A673 (cell line): ENCODE results near the gene PKNOX2. TPM values are rescaled to one million over a fixed set of nuclear protein-coding genes. Genes with fewer than 3 reads are reported as not detected.

Experiments used
- BruUV-seq: library from RNA; stranded (reverse); fragments of 400-500 nt; replicated peaks from 2 replicates; lab custom pipeline; 2021; lab: Mats Ljungman, UMichigan
- CTCF ChIA-PET: fragments of 300-600 bp; sonication (Branson Sonifier 250); formaldehyde crosslinking; loops from one replicate; lab custom pipeline; 2022; ENCODE audit warnings: antibody characterized with exemption; lab: Charles Lee
- POLR2A ChIA-PET: fragments of 300-600 bp; sonication (Branson Sonifier 250); formaldehyde crosslinking; loops from one replicate; lab custom pipeline; 2022; ENCODE audit warnings: antibody characterized with exemption; ENCODE audit not compliant: low non-redundant PET; lab: Charles Lee
- DNase-seq: peaks from one replicate; pipeline ENCODE4 v3.0.0-alpha.2; 2015; ENCODE audit warnings: low spot score
- H3K27ac ChIP-seq: fragments of 200-600 bp; sonication (generic); 2 replicates; pipeline ENCODE4 v1.5.1; 2016; ENCODE audit warnings: mixed run types, low read depth, mild to moderate bottlenecking, mixed read lengths, antibody characterized with exemption, low read length; ENCODE audit not compliant: poor library complexity, severe bottlenecking
- H3K27me3 ChIP-seq: fragments of 200-600 bp; sonication (generic); replicated peaks from 2 replicates; pipeline ENCODE4 v1.6.1; 2017; ENCODE audit warnings: mixed run types, low read depth, mild to moderate bottlenecking, mixed read lengths, antibody characterized with exemption, low read length; ENCODE audit not compliant: insufficient read depth, poor library complexity
- H3K36me3 ChIP-seq: fragments of 200-600 bp; sonication (generic); 2 replicates; pipeline ENCODE4 v1.6.1; 2016; ENCODE audit warnings: mixed run types, mild to moderate bottlenecking, mixed read lengths, antibody characterized with exemption, low read length; ENCODE audit not compliant: insufficient read depth, poor library complexity, severe bottlenecking
- H3K4me1 ChIP-seq: fragments of 200-600 bp; sonication (generic); 2 replicates; pipeline ENCODE4 v1.6.1; 2017; ENCODE audit warnings: mixed run types, mild to moderate bottlenecking, mixed read lengths, antibody characterized with exemption, low read length; ENCODE audit not compliant: insufficient read depth, poor library complexity, severe bottlenecking
- H3K4me3 ChIP-seq: fragments of 200-600 bp; sonication (generic); 2 replicates; pipeline ENCODE4 v1.5.1; 2016; ENCODE audit warnings: low read depth, mixed run types, mild to moderate bottlenecking, mixed read lengths, low read length; ENCODE audit not compliant: poor library complexity, severe bottlenecking
- H3K9me3 ChIP-seq: fragments of 200-600 bp; sonication (generic); 2 replicates; pipeline ENCODE4 v1.6.1; 2016; ENCODE audit warnings: mixed run types, low read depth, mild to moderate bottlenecking, mixed read lengths, antibody characterized with exemption, low read length; ENCODE audit not compliant: poor library complexity, severe bottlenecking
- CTCF ChIP-seq: fragments of 300-800, 200-600 bp; sonication (generic); conservative IDR thresholded peaks from 2 replicates; pipeline ENCODE4 v1.5.1; 2017; ENCODE audit warnings: low read depth, mild to moderate bottlenecking, antibody characterized with exemption, low read length, moderate library complexity, mixed read lengths
- EZH2 ChIP-seq: fragments of 200-600 bp; sonication (generic); IDR thresholded peaks from 2 replicates; pipeline ENCODE4 v1.6.1; 2017; ENCODE audit warnings: borderline replicate concordance, low read depth, mild to moderate bottlenecking, mixed read lengths, antibody characterized with exemption, low read length; ENCODE audit not compliant: poor library complexity, severe bottlenecking
- intact Hi-C: fragments of 100-400 bp; cut with micrococcal nuclease; formaldehyde crosslinking; loops from one replicate; pipeline ENCODE4 v1.10.0; 2022; ENCODE audit not compliant: unreplicated experiment
- total RNA-seq: library from RNA; stranded (reverse); gene quantifications from 2 replicates; pipeline ENCODE4 v1.2.3, GENCODE V29; 2021

The PKNOX2 gene
- total RNA-seq, 1 experiment from 2014 or later: 1.1 TPM

GRCh38 chr11:125247431-125247830, 82.9 kb downstream of the PKNOX2 start:
- Histone ChIP-seq H3K36me3 (no peaks in the 10 kb centered on the region), H3K27me3 (no peaks in the 10 kb centered on the region), H3K4me1 (no peaks in the 10 kb centered on the region), H3K4me3 (no peak overlapping the region), H3K27ac (no peak overlapping the region), H3K9me3 (no peaks in the 10 kb centered on the region)
- no TSS peak for BruUV-seq
- TF ChIP-seq CTCF (no peak), EZH2 (no peak)
- DNase-seq: no peak
- ChIA-PET CTCF (no interaction called here), POLR2A (no interaction called here)
- intact Hi-C loops: no loop called here

- intact Hi-C loops: no loop called here
- Histone ChIP-seq H3K4me3 (no peak overlapping the region), H3K9me3 (no peaks in the 10 kb centered on the region), H3K4me1 (no peaks in the 10 kb centered on the region), H3K36me3 (no peaks in the 10 kb centered on the region), H3K27me3 (no peaks in the 10 kb centered on the region), H3K27ac (no peak overlapping the region)
- CTCF ChIA-PET: no interaction called here
- TF ChIP-seq EZH2 (no peak), CTCF (no peak)
- no TSS peak for BruUV-seq
- no peak for DNase-seq
- POLR2A ChIA-PET: interaction anchor here (0.6 kb wide), 1 partner anchor 282 kb away, joined by 3 read pairs; no protein-coding TSS in a partner anchor
Measured at GRCh38 chr11:125250318-125251213, 86.0 kb downstream of the PKNOX2 start.

- POLR2A ChIA-PET: no interaction called here
- Histone ChIP-seq H3K4me1 (no peaks in the 10 kb centered on the region), H3K27me3 (no peaks in the 10 kb centered on the region), H3K27ac (no peak overlapping the region), H3K4me3 (no peak overlapping the region), H3K36me3 (no peaks in the 10 kb centered on the region), H3K9me3 (no peaks in the 10 kb centered on the region)
- CTCF ChIA-PET: no interaction called here
- intact Hi-C loops: no loop called here
- BruUV-seq: no TSS peak
- DNase-seq: no peak
- no peak for TF ChIP-seq EZH2
- TF ChIP-seq CTCF: no peak
Measured at GRCh38 chr11:125251214-125251545, 86.6 kb downstream of the PKNOX2 start.
